Measurements from ENCODE around the gene HAUS8. TPM values are rescaled to one million over a fixed set of nuclear protein-coding genes. Genes with fewer than 3 reads are reported as not detected.

HAUS8 gene
- total and polyA plus RNA-seq, 9 of the 15 experiments (the other 6 are each of a cell fraction or from before 2014, with no cell fraction given), result 20.5 to 53.2 (median 36.0) TPM

DNA sequence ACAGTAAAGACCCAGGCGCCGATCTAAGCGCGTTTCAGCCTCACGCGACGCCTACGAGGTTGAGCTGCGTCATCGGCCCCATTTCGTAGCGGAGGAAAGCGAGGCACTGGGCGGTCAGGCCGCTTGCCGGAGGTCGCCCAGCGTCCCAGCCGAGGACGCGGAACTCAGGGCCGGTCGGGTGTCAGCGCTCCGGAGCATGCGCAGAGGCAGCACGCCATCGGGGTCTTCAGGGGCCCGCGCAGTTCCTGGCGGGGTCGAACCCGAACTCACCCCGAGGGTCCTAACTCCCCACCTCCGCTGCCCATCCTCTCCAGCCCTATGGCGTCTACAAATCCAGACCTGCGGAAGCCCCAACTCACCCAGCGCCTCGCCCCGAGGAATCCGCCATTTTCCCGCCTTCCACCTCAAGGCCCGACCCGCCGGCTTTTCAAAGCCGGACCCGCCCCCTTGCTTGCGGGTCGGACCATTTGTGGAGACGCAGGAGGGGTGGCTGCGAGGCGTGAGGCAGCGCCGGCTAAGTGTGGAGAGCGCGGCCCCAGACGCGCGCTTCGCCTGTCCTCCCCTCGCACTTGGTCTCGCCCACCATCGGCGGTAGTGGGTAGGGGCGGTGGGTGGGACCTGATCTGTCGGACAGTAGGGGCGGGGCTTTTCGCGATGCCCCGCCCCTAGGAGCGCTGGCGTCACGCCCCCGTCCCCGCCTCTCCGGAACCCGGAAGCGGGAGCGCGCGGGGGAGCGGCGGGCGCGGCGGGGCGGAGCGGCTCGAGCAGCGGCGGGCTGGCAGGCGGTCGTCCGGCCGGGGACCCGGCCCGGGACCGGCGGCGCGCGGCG lies at the start of gene HAUS8, which contains the start of gene MYO9B (continued):
- TF ChIP-seq, protein P1, sequence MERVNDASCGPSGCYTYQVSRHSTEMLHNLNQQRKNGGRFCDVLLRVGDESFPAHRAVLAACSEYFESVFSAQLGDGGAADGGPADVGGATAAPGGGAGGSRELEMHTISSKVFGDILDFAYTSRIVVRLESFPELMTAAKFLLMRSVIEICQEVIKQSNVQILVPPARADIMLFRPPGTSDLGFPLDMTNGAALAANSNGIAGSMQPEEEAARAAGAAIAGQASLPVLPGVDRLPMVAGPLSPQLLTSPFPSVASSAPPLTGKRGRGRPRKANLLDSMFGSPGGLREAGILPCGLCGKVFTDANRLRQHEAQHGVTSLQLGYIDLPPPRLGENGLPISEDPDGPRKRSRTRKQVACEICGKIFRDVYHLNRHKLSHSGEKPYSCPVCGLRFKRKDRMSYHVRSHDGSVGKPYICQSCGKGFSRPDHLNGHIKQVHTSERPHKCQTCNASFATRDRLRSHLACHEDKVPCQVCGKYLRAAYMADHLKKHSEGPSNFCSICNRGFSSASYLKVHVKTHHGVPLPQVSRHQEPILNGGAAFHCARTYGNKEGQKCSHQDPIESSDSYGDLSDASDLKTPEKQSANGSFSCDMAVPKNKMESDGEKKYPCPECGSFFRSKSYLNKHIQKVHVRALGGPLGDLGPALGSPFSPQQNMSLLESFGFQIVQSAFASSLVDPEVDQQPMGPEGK (CRISPR knock-in tag; IDR thresholded peaks at IDR 0.05; ENCODE audit: borderline replicate concordance), result no peak
- TF ChIP-seq, protein P2, sequence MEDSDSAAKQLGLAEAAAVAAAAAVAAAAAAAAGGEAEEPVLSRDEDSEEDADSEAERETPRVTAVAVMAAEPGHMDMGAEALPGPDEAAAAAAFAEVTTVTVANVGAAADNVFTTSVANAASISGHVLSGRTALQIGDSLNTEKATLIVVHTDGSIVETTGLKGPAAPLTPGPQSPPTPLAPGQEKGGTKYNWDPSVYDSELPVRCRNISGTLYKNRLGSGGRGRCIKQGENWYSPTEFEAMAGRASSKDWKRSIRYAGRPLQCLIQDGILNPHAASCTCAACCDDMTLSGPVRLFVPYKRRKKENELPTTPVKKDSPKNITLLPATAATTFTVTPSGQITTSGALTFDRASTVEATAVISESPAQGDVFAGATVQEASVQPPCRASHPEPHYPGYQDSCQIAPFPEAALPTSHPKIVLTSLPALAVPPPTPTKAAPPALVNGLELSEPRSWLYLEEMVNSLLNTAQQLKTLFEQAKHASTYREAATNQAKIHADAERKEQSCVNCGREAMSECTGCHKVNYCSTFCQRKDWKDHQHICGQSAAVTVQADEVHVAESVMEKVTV (CRISPR knock-in tag; IDR thresholded peaks at IDR 0.05), result no peak
- TF ChIP-seq ZNF282 (CRISPR knock-in tag; IDR thresholded peaks at IDR 0.05) (no peak), EWSR1 (IDR thresholded peaks at IDR 0.05; ENCODE audit: borderline replicate concordance, low read depth, partially characterized antibody) (no peak), ZSCAN32 (CRISPR knock-in tag; IDR thresholded peaks at IDR 0.05) (0 out of 2 replicates have a peak, but pooled peaks have one; percentile 18), ZNF584 (CRISPR knock-in tag; IDR thresholded peaks at IDR 0.05; ENCODE audit: low read depth) (no peak), ZNF143 (CRISPR knock-in tag; IDR thresholded peaks at IDR 0.05) (0 out of 2 replicates have a peak, but pooled peaks have one; percentile 16), WHSC1 (IDR thresholded peaks at IDR 0.05; ENCODE audit: low read length) (no peak)
- TF ChIP-seq, protein P3, sequence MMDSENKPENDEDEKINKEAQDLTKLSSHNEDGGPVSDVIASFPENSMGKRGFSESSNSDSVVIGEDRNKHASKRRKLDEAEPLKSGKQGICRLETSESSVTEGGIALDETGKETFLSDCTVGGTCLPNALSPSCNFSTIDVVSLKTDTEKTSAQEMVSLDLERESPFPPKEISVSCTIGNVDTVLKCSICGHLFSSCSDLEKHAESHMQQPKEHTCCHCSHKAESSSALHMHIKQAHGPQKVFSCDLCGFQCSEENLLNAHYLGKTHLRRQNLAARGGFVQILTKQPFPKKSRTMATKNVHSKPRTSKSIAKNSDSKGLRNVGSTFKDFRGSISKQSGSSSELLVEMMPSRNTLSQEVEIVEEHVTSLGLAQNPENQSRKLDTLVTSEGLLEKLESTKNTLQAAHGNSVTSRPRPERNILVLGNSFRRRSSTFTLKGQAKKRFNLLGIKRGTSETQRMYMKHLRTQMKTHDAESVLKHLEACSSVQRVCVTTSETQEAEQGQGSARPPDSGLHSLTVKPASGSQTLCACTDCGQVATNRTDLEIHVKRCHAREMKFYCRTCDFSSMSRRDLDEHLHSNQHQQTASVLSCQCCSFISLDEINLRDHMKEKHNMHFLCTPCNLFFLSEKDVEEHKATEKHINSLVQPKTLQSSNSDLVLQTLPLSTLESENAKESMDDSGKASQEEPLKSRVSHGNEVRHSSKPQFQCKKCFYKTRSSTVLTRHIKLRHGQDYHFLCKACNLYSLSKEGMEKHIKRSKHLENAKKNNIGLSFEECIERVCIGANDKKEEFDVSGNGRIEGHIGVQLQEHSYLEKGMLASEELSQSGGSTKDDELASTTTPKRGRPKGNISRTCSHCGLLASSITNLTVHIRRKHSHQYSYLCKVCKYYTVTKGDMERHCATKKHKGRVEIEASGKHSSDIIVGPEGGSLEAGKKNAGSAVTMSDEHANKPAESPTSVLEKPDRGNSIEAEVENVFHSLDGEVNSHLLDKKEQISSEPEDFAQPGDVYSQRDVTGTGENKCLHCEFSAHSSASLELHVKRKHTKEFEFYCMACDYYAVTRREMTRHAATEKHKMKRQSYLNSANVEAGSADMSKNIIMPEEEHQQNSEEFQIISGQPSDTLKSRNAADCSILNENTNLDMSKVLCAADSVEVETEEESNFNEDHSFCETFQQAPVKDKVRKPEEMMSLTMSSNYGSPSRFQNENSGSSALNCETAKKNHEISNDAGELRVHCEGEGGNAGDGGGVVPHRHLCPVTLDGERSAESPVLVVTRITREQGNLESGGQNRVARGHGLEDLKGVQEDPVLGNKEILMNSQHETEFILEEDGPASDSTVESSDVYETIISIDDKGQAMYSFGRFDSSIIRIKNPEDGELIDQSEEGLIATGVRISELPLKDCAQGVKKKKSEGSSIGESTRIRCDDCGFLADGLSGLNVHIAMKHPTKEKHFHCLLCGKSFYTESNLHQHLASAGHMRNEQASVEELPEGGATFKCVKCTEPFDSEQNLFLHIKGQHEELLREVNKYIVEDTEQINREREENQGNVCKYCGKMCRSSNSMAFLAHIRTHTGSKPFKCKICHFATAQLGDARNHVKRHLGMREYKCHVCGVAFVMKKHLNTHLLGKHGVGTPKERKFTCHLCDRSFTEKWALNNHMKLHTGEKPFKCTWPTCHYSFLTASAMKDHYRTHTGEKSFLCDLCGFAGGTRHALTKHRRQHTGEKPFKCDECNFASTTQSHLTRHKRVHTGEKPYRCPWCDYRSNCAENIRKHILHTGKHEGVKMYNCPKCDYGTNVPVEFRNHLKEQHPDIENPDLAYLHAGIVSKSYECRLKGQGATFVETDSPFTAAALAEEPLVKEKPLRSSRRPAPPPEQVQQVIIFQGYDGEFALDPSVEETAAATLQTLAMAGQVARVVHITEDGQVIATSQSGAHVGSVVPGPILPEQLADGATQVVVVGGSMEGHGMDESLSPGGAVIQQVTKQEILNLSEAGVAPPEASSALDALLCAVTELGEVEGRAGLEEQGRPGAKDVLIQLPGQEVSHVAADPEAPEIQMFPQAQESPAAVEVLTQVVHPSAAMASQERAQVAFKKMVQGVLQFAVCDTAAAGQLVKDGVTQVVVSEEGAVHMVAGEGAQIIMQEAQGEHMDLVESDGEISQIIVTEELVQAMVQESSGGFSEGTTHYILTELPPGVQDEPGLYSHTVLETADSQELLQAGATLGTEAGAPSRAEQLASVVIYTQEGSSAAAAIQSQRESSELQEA (IDR thresholded peaks at IDR 0.05; ENCODE audit: low read depth), result no peak
- TF ChIP-seq, protein P4, sequence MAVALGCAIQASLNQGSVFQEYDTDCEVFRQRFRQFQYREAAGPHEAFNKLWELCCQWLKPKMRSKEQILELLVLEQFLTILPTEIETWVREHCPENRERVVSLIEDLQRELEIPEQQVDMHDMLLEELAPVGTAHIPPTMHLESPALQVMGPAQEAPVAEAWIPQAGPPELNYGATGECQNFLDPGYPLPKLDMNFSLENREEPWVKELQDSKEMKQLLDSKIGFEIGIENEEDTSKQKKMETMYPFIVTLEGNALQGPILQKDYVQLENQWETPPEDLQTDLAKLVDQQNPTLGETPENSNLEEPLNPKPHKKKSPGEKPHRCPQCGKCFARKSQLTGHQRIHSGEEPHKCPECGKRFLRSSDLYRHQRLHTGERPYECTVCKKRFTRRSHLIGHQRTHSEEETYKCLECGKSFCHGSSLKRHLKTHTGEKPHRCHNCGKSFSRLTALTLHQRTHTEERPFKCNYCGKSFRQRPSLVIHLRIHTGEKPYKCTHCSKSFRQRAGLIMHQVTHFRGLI (CRISPR knock-in tag; IDR thresholded peaks at IDR 0.05), result no peak
- TF ChIP-seq, protein P5, sequence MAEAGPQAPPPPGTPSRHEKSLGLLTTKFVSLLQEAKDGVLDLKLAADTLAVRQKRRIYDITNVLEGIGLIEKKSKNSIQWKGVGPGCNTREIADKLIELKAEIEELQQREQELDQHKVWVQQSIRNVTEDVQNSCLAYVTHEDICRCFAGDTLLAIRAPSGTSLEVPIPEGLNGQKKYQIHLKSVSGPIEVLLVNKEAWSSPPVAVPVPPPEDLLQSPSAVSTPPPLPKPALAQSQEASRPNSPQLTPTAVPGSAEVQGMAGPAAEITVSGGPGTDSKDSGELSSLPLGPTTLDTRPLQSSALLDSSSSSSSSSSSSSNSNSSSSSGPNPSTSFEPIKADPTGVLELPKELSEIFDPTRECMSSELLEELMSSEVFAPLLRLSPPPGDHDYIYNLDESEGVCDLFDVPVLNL (CRISPR knock-in tag; IDR thresholded peaks at IDR 0.05; ENCODE audit: low read depth), result peak; percentile 97
